ENCODE data around the gene CHM.
"Not testable (repeated sequence)": the region's sequence is repeated elsewhere in the genome, so short reads cannot be mapped to it uniquely, and the experiment has no call there.

DNA sequence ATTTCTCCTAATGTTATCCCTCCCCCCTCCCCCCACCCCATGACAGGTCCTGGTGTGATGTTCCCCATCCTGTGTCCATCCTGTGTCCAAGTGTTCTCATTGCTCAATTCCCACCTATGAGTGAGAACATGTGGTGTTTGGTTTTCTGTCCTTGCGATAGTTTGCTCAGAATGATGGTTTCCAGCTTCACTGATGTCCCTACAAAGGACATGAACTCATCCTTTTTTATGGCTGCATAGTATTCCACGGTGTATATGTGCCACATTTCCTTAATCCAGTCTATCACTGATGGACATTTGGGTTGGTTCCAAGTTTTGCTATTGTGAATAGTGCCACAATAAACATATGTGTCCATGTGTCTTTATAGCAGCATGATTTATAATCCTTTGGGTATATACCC, 113.0 kb downstream of the CHM start:
- TF ChIP-seq, protein P1, sequence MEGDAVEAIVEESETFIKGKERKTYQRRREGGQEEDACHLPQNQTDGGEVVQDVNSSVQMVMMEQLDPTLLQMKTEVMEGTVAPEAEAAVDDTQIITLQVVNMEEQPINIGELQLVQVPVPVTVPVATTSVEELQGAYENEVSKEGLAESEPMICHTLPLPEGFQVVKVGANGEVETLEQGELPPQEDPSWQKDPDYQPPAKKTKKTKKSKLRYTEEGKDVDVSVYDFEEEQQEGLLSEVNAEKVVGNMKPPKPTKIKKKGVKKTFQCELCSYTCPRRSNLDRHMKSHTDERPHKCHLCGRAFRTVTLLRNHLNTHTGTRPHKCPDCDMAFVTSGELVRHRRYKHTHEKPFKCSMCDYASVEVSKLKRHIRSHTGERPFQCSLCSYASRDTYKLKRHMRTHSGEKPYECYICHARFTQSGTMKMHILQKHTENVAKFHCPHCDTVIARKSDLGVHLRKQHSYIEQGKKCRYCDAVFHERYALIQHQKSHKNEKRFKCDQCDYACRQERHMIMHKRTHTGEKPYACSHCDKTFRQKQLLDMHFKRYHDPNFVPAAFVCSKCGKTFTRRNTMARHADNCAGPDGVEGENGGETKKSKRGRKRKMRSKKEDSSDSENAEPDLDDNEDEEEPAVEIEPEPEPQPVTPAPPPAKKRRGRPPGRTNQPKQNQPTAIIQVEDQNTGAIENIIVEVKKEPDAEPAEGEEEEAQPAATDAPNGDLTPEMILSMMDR (conservative IDR thresholded peaks at IDR 0.05; ENCODE audit: low read depth in 2 of 2), result not testable (repeated sequence)
- not testable (repeated sequence) for TF ChIP-seq JUNB (IDR thresholded peaks at IDR 0.05; ENCODE audit: unreplicated experiment)
- TF ChIP-seq, protein P2, sequence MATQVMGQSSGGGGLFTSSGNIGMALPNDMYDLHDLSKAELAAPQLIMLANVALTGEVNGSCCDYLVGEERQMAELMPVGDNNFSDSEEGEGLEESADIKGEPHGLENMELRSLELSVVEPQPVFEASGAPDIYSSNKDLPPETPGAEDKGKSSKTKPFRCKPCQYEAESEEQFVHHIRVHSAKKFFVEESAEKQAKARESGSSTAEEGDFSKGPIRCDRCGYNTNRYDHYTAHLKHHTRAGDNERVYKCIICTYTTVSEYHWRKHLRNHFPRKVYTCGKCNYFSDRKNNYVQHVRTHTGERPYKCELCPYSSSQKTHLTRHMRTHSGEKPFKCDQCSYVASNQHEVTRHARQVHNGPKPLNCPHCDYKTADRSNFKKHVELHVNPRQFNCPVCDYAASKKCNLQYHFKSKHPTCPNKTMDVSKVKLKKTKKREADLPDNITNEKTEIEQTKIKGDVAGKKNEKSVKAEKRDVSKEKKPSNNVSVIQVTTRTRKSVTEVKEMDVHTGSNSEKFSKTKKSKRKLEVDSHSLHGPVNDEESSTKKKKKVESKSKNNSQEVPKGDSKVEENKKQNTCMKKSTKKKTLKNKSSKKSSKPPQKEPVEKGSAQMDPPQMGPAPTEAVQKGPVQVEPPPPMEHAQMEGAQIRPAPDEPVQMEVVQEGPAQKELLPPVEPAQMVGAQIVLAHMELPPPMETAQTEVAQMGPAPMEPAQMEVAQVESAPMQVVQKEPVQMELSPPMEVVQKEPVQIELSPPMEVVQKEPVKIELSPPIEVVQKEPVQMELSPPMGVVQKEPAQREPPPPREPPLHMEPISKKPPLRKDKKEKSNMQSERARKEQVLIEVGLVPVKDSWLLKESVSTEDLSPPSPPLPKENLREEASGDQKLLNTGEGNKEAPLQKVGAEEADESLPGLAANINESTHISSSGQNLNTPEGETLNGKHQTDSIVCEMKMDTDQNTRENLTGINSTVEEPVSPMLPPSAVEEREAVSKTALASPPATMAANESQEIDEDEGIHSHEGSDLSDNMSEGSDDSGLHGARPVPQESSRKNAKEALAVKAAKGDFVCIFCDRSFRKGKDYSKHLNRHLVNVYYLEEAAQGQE (IDR thresholded peaks at IDR 0.05; ENCODE audit: unreplicated experiment), result not testable (repeated sequence)
